GM10248 (cell line): ENCODE results near the gene COL13A1.

Experiments used
- CTCF ChIA-PET: fragments of 300-600 bp; sonication (Branson Sonifier 250); formaldehyde crosslinking; extraction: SDS; loops from one replicate; lab custom pipeline; 2021; ENCODE audit warnings: antibody characterized with exemption; lab: Yijun Ruan, JAX
- POLR2A ChIA-PET: fragments of 350-650 bp; sonication (Branson Sonifier 250); formaldehyde crosslinking; extraction: SDS; loops from one replicate; lab custom pipeline; 2020; ENCODE audit warnings: antibody characterized with exemption; lab: Yijun Ruan, JAX
- DNase-seq: peaks from one replicate; pipeline ENCODE4 v3.0.0; 2012; ENCODE audit errors: extremely low spot score
- TF ChIP-seq, protein P1 (sequence below): IDR thresholded peaks from 2 replicates; pipeline ENCODE4 v1.5.1; 2012; ENCODE audit warnings: mild to moderate bottlenecking, low read depth; ENCODE audit errors: extremely low read depth, missing control alignments, control extremely low read depth

The COL13A1 gene

DNA sequence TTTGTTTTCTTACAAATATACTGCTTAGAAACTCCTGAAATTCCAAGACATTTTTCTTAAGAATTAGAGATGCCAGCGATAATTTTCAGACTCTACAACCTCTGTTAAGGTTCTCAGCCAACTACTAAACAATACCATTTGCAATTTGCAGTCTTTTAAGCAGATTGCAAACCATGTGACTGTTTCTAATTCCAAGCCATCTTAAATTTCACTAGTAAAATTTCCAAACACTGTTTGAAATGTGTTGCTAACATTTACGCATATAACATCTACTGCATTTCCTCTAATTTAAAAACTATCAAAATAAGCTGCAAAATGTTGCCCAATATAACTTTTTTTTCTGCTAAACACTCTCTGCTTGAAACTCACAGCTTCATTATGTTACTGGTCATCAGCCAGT lies 194.9 kb downstream of the COL13A1 start:
- CTCF ChIA-PET, result interaction anchor here (1.6 kb wide), 1 partner anchor 38 kb away, joined by 3 read pairs; no protein-coding TSS in a partner anchor
- POLR2A ChIA-PET, result no interaction called here
- TF ChIP-seq, protein P1, sequence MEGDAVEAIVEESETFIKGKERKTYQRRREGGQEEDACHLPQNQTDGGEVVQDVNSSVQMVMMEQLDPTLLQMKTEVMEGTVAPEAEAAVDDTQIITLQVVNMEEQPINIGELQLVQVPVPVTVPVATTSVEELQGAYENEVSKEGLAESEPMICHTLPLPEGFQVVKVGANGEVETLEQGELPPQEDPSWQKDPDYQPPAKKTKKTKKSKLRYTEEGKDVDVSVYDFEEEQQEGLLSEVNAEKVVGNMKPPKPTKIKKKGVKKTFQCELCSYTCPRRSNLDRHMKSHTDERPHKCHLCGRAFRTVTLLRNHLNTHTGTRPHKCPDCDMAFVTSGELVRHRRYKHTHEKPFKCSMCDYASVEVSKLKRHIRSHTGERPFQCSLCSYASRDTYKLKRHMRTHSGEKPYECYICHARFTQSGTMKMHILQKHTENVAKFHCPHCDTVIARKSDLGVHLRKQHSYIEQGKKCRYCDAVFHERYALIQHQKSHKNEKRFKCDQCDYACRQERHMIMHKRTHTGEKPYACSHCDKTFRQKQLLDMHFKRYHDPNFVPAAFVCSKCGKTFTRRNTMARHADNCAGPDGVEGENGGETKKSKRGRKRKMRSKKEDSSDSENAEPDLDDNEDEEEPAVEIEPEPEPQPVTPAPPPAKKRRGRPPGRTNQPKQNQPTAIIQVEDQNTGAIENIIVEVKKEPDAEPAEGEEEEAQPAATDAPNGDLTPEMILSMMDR, result no peak
- DNase-seq, result no peak

DNA sequence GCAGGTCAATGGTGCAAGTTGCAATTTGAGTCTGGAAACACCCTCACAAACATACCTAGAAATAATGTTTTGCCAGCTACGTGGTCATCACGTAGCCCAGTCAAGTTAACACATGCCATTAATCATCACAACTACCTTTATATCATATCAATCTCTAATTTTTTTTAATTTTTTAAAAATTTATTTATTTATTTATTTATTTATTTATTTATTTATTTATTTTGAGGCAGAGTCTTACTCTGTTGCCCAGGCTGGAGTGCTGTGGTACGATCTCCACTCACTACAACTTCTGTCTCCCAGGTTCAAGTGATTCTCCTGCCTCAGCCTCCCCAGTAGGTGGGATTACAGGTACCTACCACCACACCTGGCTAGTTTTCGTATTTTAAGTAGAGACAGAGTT lies 198.6 kb downstream of the COL13A1 start:
- POLR2A ChIA-PET, result no interaction called here
- TF ChIP-seq, protein P1, result no peak
- CTCF ChIA-PET, result interaction anchor here (2.3 kb wide), 1 partner anchor 42 kb away, joined by 5 read pairs; no protein-coding TSS in a partner anchor
- no peak for DNase-seq

DNA sequence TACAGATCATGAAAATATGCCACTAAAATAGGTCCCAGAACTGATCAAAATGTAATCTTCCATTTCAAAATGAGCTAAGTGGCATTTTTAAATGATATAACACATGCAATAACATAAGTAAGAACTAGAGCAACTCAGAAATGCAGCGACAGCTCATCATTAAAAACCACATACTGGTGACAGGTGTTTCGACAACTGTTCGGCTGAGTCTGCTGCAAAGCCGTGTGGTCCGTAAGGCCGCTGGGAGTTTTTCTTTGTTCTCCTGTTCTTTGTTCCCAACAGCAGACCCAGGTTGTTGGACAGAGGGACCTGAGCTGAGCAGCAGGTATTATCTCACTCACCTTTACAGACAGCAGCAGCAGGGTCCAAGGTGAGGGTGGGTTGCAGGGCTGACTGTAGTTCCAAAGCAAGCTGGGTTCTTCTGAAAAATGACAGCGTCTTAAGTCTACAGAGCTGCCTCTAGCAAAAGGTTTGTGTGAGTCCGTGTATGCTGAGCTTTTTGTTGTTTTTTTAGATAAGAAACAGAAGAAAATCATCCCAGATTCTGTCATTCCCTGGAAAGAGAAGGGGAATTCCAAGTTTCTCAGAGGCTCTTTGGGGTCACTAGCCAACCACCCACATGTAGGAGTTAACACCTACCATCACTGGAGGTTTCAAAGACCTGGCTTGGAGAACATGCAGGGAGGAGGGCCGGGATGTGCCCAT lies 205.6 kb downstream of the COL13A1 start:
- DNase-seq, result no peak
- TF ChIP-seq, protein P1, result no peak
- POLR2A ChIA-PET, result no interaction called here
- CTCF ChIA-PET, result interaction anchor here (1.0 kb wide), 1 partner anchor 13 kb away, joined by 3 read pairs; no protein-coding TSS in a partner anchor
